HL-60 (cell line): Measurements from ENCODE around the gene PGS1.

Source experiments
- CTCF ChIP-seq: IDR thresholded peaks from one replicate; pipeline ENCODE4 v1.5.1; 2011; ENCODE audit warnings: low read length, control low read depth, inconsistent platforms; ENCODE audit not compliant: insufficient read depth
- GABPA ChIP-seq: IDR thresholded peaks from 2 replicates; pipeline ENCODE4 v1.6.1; 2012; ENCODE audit warnings: low read depth
- REST ChIP-seq: IDR thresholded peaks from 2 replicates; pipeline ENCODE4 v1.6.1; 2012; ENCODE audit warnings: low read depth; ENCODE audit not compliant: insufficient replicate concordance
- SPI1 ChIP-seq: IDR thresholded peaks from 2 replicates; pipeline ENCODE4 v1.6.1; 2012; ENCODE audit warnings: low read depth, mild to moderate bottlenecking, borderline replicate concordance

GRCh38 chr17:78421084-78421533, 42.7 kb downstream of the PGS1 start:
- TF ChIP-seq CTCF (no peak), SPI1 (no peak), REST (no peak), GABPA (no peak)
